Osteocyte (in vitro differentiated cells): ENCODE data around the gene KCTD3. TPM values are rescaled to one million over a fixed set of nuclear protein-coding genes. Genes with fewer than 3 reads are reported as not detected.

Experiments used
- DNase-seq: peaks from one replicate; pipeline ENCODE4 v3.0.0; 2021; ENCODE audit warnings: mixed read lengths; ENCODE audit not compliant: unreplicated experiment; ENCODE audit errors: extremely low spot score
- H3K27ac Mint-ChIP-seq: one replicate; pipeline ENCODE4 v1.8.0; 2021; ENCODE audit warnings: mild to moderate bottlenecking, mixed read lengths; ENCODE audit not compliant: unreplicated experiment
- H3K27me3 Mint-ChIP-seq: one replicate; pipeline ENCODE4 v1.8.0; 2021; ENCODE audit warnings: mixed read lengths; ENCODE audit not compliant: unreplicated experiment
- H3K36me3 Mint-ChIP-seq: one replicate; pipeline ENCODE4 v1.8.0; 2021; ENCODE audit warnings: mixed read lengths; ENCODE audit not compliant: unreplicated experiment
- H3K4me1 Mint-ChIP-seq: one replicate; pipeline ENCODE4 v1.8.0; 2021; ENCODE audit warnings: mixed read lengths; ENCODE audit not compliant: unreplicated experiment
- H3K4me3 Mint-ChIP-seq: one replicate; pipeline ENCODE4 v1.8.0; 2021; ENCODE audit warnings: mild to moderate bottlenecking, moderate library complexity, mixed read lengths; ENCODE audit not compliant: unreplicated experiment
- H3K9me3 Mint-ChIP-seq: one replicate; pipeline ENCODE4 v1.8.0; 2021; ENCODE audit warnings: mixed read lengths; ENCODE audit not compliant: unreplicated experiment
- CTCF ChIP-seq: fragments of 200-600 bp; sonication (generic); IDR thresholded peaks from 2 replicates; pipeline ENCODE4 v1.5.0; 2021; ENCODE audit warnings: antibody characterized with exemption, mild to moderate bottlenecking, moderate library complexity
- total RNA-seq: library from RNA; stranded (reverse); gene quantifications from 2 replicates; pipeline ENCODE4 v1.2.1, GENCODE V29; 2021

The KCTD3 gene
- total RNA-seq, 1 donor from 2014 or later = 32.8 TPM

- Mint-ChIP-seq H3K36me3 (peaks cover 43% of the 10 kb centered on the region), H3K27me3 (no peaks in the 10 kb centered on the region), H3K9me3 (no peaks in the 10 kb centered on the region), H3K4me1 (peaks cover 44% of the 10 kb centered on the region), H3K27ac (no peak overlapping the region), H3K4me3 (no peak overlapping the region)
- DNase-seq = no peak
- no peak for TF ChIP-seq CTCF
Observed at GRCh38 chr1:215597961-215598360, 30.9 kb downstream of the KCTD3 start.

- no peak overlapping the region for H3K4me3 Mint-ChIP-seq
- H3K4me1 Mint-ChIP-seq = peaks cover 36% of the 10 kb centered on the region
- no peak for DNase-seq
Observed at GRCh38 chr1:215599418-215600074, 32.4 kb downstream of the KCTD3 start.

GRCh38 chr1:215600258-215600792, 33.2 kb downstream of the KCTD3 start:
- Mint-ChIP-seq H3K4me1 (peaks cover 28% of the 10 kb centered on the region), H3K27me3 (no peaks in the 10 kb centered on the region), H3K27ac (no peak overlapping the region), H3K4me3 (no peak overlapping the region), H3K9me3 (no peaks in the 10 kb centered on the region), H3K36me3 (peaks cover 43% of the 10 kb centered on the region)
- no peak for DNase-seq
- TF ChIP-seq CTCF = no peak

More at GRCh38 chr1:215599418-215600074, 32.4 kb downstream of the KCTD3 start:
- Mint-ChIP-seq H3K36me3 (peaks cover 43% of the 10 kb centered on the region), H3K27me3 (no peaks in the 10 kb centered on the region), H3K9me3 (no peaks in the 10 kb centered on the region), H3K27ac (peak overlapping the region; percentile 13)
- no peak for TF ChIP-seq CTCF

- peaks cover 40% of the 10 kb centered on the region for H3K36me3 Mint-ChIP-seq
- H3K27ac Mint-ChIP-seq = no peak overlapping the region
- H3K4me3 Mint-ChIP-seq = no peak overlapping the region
- H3K4me1 Mint-ChIP-seq = peaks cover 23% of the 10 kb centered on the region
- H3K9me3 Mint-ChIP-seq = no peaks in the 10 kb centered on the region
- no peak for DNase-seq
- no peak for TF ChIP-seq CTCF
- no peaks in the 10 kb centered on the region for H3K27me3 Mint-ChIP-seq
Observed at GRCh38 chr1:215600867-215601266, 33.8 kb downstream of the KCTD3 start.

GRCh38 chr1:215601276-215601675, 34.2 kb downstream of the KCTD3 start:
- Mint-ChIP-seq H3K4me1 (peaks cover 20% of the 10 kb centered on the region), H3K27me3 (no peaks in the 10 kb centered on the region), H3K27ac (no peak overlapping the region), H3K4me3 (no peak overlapping the region), H3K9me3 (no peaks in the 10 kb centered on the region), H3K36me3 (peaks cover 36% of the 10 kb centered on the region)
- DNase-seq = no peak
- TF ChIP-seq CTCF = no peak
